Stimulated activated naive B cell treated with anti-CD40 and anti-IgM and Interleukin-4, amounts not matched to agents 10 μg/mL and 1 μg/mL and 100 μg/mL, for 72 hours (primary cell): ENCODE measurements around the gene HOXB8.

Experiments used
- ATAC-seq, 2 donors: fragments of 150-1000 bp; cut with Tn5 transposase; replicated peaks; 2 replicates each; pipeline ENCODE4 v1.10.0; 2021; ENCODE audit warnings: moderate library complexity in 1 of 2
- DNase-seq: peaks from one replicate; pipeline ENCODE4 v3.0.0; 2021
- H3K27ac Mint-ChIP-seq: one replicate; pipeline ENCODE4 v1.8.0; 2022; ENCODE audit warnings: mild to moderate bottlenecking, mixed read lengths
- H3K27me3 Mint-ChIP-seq, 2 donors: one replicate each; pipeline ENCODE4 v1.8.0; 2022; ENCODE audit warnings: mixed read lengths in 2 of 2
- H3K36me3 Mint-ChIP-seq, 2 donors: one replicate each; pipeline ENCODE4 v1.8.0; 2022; ENCODE audit warnings: mixed read lengths in 2 of 2, mild to moderate bottlenecking in 1 of 2
- H3K4me1 Mint-ChIP-seq, 2 donors: one replicate each; pipeline ENCODE4 v1.8.0; 2022; ENCODE audit warnings: mixed read lengths in 2 of 2, mild to moderate bottlenecking in 1 of 2
- H3K4me3 Mint-ChIP-seq, 2 donors: one replicate each; pipeline ENCODE4 v1.8.0; 2022; ENCODE audit warnings: mild to moderate bottlenecking in 2 of 2, mixed read lengths in 2 of 2, moderate library complexity in 1 of 2
- H3K9me3 Mint-ChIP-seq, 2 donors: one replicate each; pipeline ENCODE4 v1.8.0; 2022; ENCODE audit warnings: mixed read lengths in 2 of 2, mild to moderate bottlenecking in 1 of 2

HOXB8 gene

DNA sequence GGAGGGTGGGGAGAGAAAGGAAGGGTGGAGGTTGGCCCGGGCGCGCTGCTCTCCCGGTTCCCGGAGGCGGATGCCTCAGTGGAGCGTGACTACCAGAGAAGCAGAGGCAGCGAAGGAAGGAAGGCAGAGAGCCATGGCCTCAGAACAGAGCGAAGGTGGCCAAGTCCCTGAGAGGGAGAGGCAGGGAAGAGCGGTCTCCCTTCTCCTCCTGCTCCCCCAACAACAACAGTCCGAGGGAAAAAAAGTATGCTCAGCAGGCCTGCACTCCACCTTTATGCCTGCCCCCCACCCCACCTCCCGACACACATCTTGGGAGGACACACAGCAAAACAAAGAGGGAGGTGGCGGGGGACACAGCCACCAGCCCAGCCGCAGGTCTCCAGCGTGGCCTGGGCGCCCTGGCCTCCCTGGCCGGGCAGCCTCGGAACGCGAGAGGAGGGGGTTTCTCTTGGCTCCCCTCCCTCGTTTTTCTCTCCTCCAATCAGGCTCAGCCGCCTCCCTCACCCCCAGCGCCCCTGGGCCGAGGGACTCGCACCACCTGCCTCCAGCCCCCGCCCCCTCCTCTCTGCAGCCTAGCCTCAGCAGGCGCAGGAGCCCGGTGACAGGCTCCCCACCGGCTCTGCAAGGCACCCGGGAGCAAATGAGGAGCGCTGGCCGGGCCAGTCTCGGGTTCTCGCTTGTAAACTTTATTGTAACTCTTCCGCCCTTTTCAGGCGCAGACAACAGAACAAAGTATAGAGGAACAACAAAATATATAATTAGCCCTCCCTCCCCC, 3.2 kb downstream of the HOXB8 start:
- H3K27me3 Mint-ChIP-seq = peaks cover 70 to 94% of the 10 kb centered on the region in 2 donors
- peak overlapping the region; percentile 9 for H3K27ac Mint-ChIP-seq
- H3K4me1 Mint-ChIP-seq = peaks cover 30 to 51% of the 10 kb centered on the region in 2 donors
- H3K36me3 Mint-ChIP-seq = peaks cover 2 to 7% of the 10 kb centered on the region in 2 donors
- H3K4me3 Mint-ChIP-seq = peak overlapping the region; percentile 93 to 97
- no peaks in the 10 kb centered on the region for H3K9me3 Mint-ChIP-seq
- DNase-seq = no peak
- no peak for ATAC-seq

- peak overlapping the region; percentile 93 to 97 for H3K4me3 Mint-ChIP-seq
- ATAC-seq = peak; percentile 12 to 34
- H3K27ac Mint-ChIP-seq = peak overlapping the region; percentile 90
- H3K27me3 Mint-ChIP-seq = peaks cover 71 to 94% of the 10 kb centered on the region in 2 donors
- no peaks in the 10 kb centered on the region for H3K9me3 Mint-ChIP-seq
- H3K4me1 Mint-ChIP-seq = peaks cover 30 to 49% of the 10 kb centered on the region in 2 donors
- peaks cover 2 to 7% of the 10 kb centered on the region in 2 donors for H3K36me3 Mint-ChIP-seq
- DNase-seq = no peak
Observed at GRCh38 chr17:48611213-48611612, 3.9 kb downstream of the HOXB8 start.

DNA sequence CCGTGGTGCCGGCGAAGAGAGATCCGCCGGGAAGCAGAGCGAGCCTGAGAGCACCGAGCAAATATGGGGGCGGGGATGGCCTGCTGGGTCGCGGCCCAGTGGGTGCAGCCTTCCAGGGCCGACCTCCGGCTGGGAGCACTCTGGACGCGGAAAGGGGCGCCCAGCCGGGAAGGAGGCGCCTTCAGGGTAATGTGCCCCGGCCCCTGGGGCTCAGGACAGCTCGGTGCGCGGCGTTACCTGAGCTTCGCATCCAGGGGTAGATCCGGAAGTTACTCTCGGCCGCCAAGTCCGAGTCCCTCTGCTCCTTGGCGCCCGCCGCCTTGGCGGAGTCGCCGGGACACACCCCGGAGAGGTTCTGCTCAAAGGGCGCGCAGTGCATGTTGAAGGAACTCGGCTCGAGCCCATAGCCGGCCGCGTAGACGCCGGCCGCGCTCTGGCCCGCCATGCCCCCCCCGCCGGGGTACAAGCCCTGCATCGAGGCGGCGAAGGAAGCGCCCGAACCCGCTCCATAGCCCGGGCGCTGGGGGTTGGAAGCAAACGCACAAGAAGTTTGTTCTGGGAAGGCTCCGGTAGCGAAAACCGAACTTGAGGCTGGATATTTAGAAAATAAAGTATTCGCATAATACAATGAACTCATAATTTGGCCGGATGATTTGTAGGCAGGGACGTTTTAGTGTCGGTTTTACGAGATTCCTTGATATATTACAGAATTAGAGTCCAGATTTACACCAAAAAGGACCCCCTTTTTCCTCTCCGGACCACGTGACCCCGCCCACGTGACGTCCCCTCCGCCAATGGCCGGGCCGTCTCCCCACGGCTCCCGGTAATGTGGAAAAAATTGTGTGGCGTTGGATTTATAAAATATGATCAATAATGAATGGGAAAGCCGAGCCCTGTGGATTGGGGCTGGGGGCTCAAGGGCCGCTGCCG, 4.5 kb downstream of the HOXB8 start, which contains the start of gene HOXB7:
Gene HOXB7, minus strand, starts transcription at position 736 of the 930 bp plus-strand sequence. Its CDS starts 99 bp downstream, at position 637.
- Mint-ChIP-seq H3K27me3 (peaks cover 71 to 94% of the 10 kb centered on the region in 2 donors), H3K27ac (peak within 1 kb of the TSS; percentile 90), H3K9me3 (no peaks in the 10 kb centered on the region), H3K36me3 (peaks cover 2 to 7% of the 10 kb centered on the region in 2 donors), H3K4me3 (peak within 1 kb of the TSS; percentile 93 to 97), H3K4me1 (peaks cover 30 to 49% of the 10 kb centered on the region in 2 donors)
- peak; percentile 50 to 51 for ATAC-seq
- DNase-seq = peak; percentile 40

- Mint-ChIP-seq H3K4me3 (peak overlapping the region; percentile 93 to 97), H3K36me3 (peaks cover 2 to 3% of the 10 kb centered on the region in 2 donors), H3K27me3 (peaks cover 68 to 94% of the 10 kb centered on the region in 2 donors), H3K9me3 (no peaks in the 10 kb centered on the region), H3K4me1 (peaks cover 27 to 44% of the 10 kb centered on the region in 2 donors), H3K27ac (no peak overlapping the region)
- ATAC-seq (no peak), DNase-seq (no peak)
Observed at GRCh38 chr17:48609759-48610281, 5.3 kb downstream of the HOXB8 start.

- DNase-seq = no peak
- Mint-ChIP-seq H3K27me3 (peaks cover 68 to 94% of the 10 kb centered on the region in 2 donors), H3K27ac (no peak overlapping the region), H3K4me1 (peaks cover 25 to 37% of the 10 kb centered on the region in 2 donors), H3K9me3 (no peaks in the 10 kb centered on the region), H3K36me3 (peaks cover 0 to 2% of the 10 kb centered on the region in 2 donors), H3K4me3 (no peak overlapping the region)
- ATAC-seq = no peak
Observed at GRCh38 chr17:48609033-48609432, 6.1 kb downstream of the HOXB8 start.

DNA sequence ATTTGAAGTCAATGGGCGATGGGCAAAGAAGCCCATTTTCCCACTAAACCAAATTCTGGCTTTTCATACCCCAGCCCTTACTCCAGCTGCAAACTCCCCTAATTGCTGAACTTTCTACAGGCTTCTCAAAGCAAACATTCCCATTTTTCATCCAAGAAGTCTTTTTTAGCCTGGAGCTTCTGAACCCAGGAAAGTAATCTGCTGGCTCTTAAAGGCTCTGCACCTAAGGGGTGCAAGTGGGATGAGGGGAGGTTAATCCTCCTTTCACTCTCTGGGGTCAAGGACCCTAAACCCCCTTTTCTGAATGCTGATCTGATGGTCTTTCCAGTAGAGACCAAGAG, 6.6 kb downstream of the HOXB8 start:
- H3K27ac Mint-ChIP-seq = no peak overlapping the region

GRCh38 chr17:48606892-48607614, 8.0 kb downstream of the HOXB8 start:
- no peaks in the 10 kb centered on the region for H3K9me3 Mint-ChIP-seq
- ATAC-seq (no peak), DNase-seq (no peak)
- H3K27ac Mint-ChIP-seq = no peak overlapping the region
- H3K4me3 Mint-ChIP-seq = no peak overlapping the region
- peaks cover 15 to 26% of the 10 kb centered on the region in 2 donors for H3K4me1 Mint-ChIP-seq
- peaks cover 0 to 2% of the 10 kb centered on the region in 2 donors for H3K36me3 Mint-ChIP-seq
- H3K27me3 Mint-ChIP-seq = peaks cover 64 to 95% of the 10 kb centered on the region in 2 donors

More for the DNA sequence above, 6.6 kb downstream of the HOXB8 start:
- Mint-ChIP-seq H3K36me3 (peaks cover 0 to 2% of the 10 kb centered on the region in 2 donors), H3K27me3 (peaks cover 68 to 94% of the 10 kb centered on the region in 2 donors), H3K4me1 (peaks cover 21 to 31% of the 10 kb centered on the region in 2 donors), H3K9me3 (no peaks in the 10 kb centered on the region), H3K4me3 (no peak overlapping the region)
- no peak for ATAC-seq
- DNase-seq = no peak

GRCh38 chr17:48605991-48606891, 8.9 kb downstream of the HOXB8 start:
- Mint-ChIP-seq H3K9me3 (no peaks in the 10 kb centered on the region), H3K4me1 (peaks cover 10 to 18% of the 10 kb centered on the region in 2 donors), H3K4me3 (no peak overlapping the region), H3K27me3 (peaks cover 64 to 95% of the 10 kb centered on the region in 2 donors), H3K36me3 (peaks cover 0 to 2% of the 10 kb centered on the region in 2 donors), H3K27ac (no peak overlapping the region)
- DNase-seq (no peak), ATAC-seq (no peak)

GRCh38 chr17:48605409-48605919, 9.6 kb downstream of the HOXB8 start:
- H3K27me3 Mint-ChIP-seq = peaks cover 67 to 95% of the 10 kb centered on the region in 2 donors
- DNase-seq (no peak), ATAC-seq (no peak)
- no peaks in the 10 kb centered on the region for H3K36me3 Mint-ChIP-seq
- H3K4me1 Mint-ChIP-seq = peaks cover 7 to 10% of the 10 kb centered on the region in 2 donors
- H3K9me3 Mint-ChIP-seq = no peaks in the 10 kb centered on the region
- H3K4me3 Mint-ChIP-seq = no peak overlapping the region
- H3K27ac Mint-ChIP-seq = no peak overlapping the region

DNA sequence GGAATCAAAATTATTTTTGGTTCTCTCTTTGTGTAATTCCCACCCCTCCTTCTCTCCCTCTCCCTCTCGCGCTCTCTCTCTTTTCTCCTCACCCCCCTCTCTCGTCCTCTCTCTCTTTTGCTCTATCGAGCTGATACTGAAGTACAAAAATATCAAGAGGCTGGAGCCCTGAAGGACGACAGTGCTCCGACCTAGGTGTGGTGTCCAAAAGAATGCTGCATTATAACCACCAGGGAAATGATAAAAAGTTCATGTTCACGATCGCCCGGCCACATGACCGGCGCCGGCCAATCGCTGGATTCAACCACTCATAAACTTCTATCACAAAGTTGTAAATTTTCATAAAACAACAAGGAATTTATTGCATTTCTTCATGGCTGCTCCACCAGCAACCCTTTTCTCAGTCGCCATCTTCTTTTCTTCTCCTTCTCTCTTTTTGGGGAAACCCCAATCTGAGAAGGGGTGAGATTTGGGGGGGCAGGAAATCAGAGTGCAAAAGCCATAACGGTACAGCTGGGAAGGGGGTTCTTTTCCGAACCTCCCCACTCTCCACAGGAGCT, 10.2 kb downstream of the HOXB8 start, which contains the start of gene HOXB6:
Gene HOXB6, minus strand, starts transcription at position 217 of the 560 bp plus-strand sequence. CDS start 6,836 bp downstream, outside the sequence.
- H3K4me1 Mint-ChIP-seq = peaks cover 7 to 9% of the 10 kb centered on the region in 2 donors
- no peak for ATAC-seq
- H3K36me3 Mint-ChIP-seq = no peaks in the 10 kb centered on the region
- no peak within 1 kb of the TSS for H3K27ac Mint-ChIP-seq
- H3K4me3 Mint-ChIP-seq = no peak within 1 kb of the TSS
- DNase-seq = no peak
- peaks cover 73 to 95% of the 10 kb centered on the region in 2 donors for H3K27me3 Mint-ChIP-seq
- no peaks in the 10 kb centered on the region for H3K9me3 Mint-ChIP-seq

- H3K27me3 Mint-ChIP-seq = peaks cover 79 to 95% of the 10 kb centered on the region in 2 donors
- no peaks in the 10 kb centered on the region for H3K36me3 Mint-ChIP-seq
- no peak overlapping the region for H3K4me3 Mint-ChIP-seq
- H3K27ac Mint-ChIP-seq = no peak overlapping the region
- no peaks in the 10 kb centered on the region for H3K9me3 Mint-ChIP-seq
- H3K4me1 Mint-ChIP-seq = peaks cover 7 to 9% of the 10 kb centered on the region in 2 donors
- DNase-seq = no peak
- ATAC-seq = no peak
Observed at GRCh38 chr17:48603959-48604769, 10.9 kb downstream of the HOXB8 start.
